Prostate gland (tissue), 2 donors: ENCODE results near the gene FNBP1.

Source experiments
- CTCF ChIP-seq, 4 experiments: fragments of 200-600 bp in 2 of 4; fragments of 450-650 bp in 2 of 4; sonication (generic) in 2 of 4; IDR thresholded peaks; 1 replicate in 3 of 4; 2 replicates in 1 of 4; pipeline ENCODE4 v1.5.1; 2016 to 2019; ENCODE audit warnings: antibody characterized with exemption in 4 of 4, mild to moderate bottlenecking in 2 of 4, moderate library complexity in 2 of 4
- POLR2A ChIP-seq: fragments of 450-650 bp; IDR thresholded peaks from one replicate; pipeline ENCODE4 v1.6.1; 2016; ENCODE audit warnings: antibody characterized with exemption, mild to moderate bottlenecking
- POLR2AphosphoS5 ChIP-seq: sonication (generic); formaldehyde crosslinking; IDR thresholded peaks from one replicate; pipeline ENCODE4 v1.6.1; 2017; ENCODE audit warnings: antibody characterized with exemption

- TF ChIP-seq CTCF (IDR thresholded peaks at IDR 0.05) (no peak), POLR2AphosphoS5 (no peak), POLR2A (no peak)
Observed at GRCh38 chr9:129858167-129858962, 184.6 kb downstream of the FNBP1 start.
